Activated effector memory CD4-positive, alpha-beta T cell treated with Interleukin-2 at 50 U/mL for 16 hours (primary cell): ENCODE results near the gene PRF1.
A peak's percentile ranks its signal among the peaks of the same experiment; 100 is the strongest.
"Not testable (repeated sequence)": the region's sequence is repeated elsewhere in the genome, so short reads cannot be mapped to it uniquely, and the experiment has no call there.

Experiments
- DNase-seq: peaks from one replicate; pipeline ENCODE4 v3.0.0-alpha.2; 2020

The PRF1 gene

DNA sequence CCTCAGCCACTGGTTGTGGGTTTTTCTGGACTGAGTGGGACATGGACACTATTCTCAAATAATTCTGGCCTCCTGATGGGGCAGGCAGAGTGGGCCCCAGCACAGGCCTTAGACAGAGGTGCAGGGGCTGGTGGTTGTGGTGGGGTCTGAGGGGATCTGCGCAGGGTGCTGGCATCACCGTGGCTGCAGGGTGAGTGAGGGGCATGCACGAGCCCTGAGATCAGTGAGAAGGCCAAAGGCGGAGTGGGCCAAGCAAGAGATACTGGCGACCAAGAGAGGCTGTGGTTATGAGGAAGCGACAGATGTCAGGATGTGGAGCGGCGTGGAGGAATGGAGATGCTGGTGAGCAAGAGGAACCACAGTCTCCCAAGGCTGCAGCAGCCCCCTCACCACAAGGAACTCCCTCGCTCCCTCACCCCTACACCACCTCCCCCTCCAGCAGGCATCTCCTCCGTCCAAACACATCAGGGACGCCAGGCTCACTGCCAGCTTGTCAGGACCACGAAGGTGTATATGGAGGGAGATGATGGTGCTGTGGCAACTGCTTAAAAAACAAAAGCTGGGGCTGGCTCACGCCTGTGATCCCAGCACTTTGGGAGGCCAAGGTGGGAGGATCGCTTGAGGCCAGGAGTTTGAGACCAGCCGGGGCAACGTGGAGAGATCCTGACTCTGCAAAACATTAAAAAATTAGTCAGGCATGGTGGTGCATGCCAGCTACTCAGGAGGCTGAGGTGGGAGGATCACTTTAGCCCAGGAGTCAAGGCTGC, 9.6 kb downstream of the PRF1 start:
- no peak for DNase-seq

DNA sequence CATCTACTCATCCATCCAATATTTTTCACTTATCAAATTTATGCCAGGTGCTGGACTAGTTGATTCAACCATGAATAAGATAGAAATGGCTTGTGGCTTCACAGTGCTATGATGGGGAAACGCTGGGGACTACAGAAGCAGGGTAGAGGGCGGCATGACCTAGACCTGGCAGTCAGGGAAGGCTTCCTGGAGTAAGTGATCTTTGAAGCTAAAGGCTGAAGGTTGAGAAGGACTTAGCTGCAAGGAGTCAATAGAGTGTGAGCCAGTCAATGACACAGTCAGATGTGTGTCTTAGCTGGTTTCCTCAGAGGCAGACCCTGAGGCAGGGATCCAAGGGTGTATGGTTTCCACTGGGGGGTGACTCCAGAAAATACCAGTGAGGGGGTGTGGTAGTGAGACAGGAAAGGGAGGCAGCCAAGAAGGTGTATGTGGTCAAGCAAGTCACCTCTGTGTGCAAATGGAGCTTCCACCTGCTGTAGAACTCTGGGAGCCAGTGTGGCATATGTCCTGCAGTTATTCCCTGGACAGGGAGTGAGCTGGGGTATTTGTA, 10.3 kb downstream of the PRF1 start:
- DNase-seq = no peak

DNA sequence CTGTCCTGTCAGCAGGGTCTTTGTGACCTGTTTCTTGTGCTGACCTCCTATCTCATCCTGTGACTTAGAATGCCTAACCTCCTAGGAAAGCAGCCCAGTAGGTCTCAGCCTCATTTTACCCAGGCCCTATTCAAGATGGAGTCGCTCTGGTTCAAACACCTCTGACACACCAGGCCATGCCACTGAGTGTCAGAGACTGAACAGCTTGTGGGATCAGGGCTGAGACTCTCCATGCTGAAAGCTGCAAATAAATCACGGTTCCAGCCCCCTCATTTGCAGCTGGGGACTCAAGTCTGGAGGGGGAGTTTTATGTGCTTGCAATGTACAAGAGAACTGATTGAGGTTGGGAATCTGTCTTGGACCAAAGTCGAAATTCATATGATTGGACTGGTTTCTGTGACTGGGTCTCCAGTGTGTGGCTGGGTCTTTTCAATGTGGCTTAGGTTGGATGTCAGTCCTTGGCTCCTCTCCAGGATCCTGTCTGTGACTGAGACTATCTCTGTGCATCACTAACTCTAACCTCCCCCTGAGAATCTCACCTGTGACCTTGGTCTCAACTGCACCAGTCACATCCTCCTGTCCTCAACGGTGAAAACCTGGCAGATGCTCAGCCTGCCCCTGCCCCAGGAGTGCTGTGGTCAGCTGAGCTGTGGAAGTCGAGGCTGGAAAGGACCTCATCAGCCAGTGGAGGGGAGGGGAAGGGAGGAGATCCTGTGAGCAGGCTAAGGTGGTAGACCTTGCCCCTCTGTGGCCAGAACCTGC, 11.7 kb downstream of the PRF1 start:
- DNase-seq = no peak

DNA sequence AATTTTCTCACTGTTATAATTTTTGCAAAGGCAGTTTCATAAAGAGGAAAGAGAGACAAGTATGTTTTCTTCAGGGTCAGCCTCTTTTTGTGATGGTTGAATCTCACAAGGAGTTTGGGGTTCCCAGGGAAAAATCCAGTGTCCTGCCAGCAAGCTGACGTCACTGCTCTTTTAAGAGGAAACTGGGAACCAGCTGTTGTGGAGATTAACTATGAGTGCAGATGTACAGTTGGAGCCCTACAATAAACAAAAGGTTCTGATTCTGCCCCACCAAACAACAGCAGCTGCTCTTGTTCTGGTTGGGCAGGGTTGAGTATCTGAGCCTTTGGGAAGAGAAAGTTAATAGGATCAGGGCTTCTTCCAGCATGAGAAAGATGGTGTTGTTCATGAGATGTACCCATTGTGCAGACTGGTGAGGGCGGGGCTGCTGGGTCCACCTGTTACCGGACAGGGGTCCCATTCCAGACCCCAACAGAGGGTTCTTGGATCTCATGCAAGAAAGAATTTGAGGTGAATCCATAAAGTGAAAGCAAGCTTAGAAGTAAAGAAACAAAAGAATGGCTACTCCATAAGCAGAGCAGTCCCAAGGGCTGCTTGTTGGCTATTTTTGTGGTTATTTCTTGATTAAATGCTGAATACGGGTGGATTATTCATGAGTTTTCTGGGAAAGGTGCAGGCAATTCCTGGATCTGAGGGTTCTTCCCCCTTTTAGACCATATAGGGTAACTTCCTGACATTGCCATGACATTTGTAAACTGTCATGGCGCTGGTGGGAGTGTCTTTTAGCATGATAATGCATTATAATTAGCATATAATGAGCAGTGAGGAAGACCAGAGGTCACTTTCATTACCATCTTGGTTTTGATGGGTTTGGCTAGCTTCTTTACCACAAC, 12.5 kb downstream of the PRF1 start:
- DNase-seq = no peak

DNA sequence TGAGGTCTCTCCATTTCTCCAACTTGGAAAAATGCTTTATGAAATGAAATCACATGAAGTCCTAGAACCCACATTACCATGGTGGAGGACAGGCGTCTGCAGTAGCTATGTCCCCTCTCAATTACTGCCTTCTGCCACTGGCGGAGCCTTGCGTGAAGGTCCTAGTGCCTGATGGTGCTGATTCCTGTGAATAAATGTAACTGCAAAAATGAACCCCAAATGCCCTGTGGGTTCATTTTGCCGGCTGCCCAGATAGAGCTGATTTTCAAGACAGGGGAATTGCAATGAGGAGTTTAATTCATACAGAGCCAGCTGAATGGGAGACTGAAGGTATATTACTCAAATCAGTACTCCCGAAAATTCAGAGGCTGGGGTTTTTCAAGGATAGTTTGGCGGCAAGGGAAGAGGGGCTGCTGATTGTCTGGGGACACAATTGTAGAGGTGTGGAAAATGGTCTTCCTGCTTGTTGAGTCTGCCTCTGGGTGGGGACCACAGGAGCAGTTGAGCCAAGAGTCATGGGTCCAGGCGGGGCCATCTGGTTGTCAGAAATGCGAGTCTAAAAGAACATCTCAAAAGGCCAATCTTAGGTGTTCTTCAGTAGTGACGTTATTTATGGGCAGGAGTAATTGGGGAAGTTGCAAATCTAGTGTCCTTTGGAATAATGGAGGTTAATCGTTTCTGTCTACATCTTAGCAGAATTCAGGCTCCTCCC, 13.5 kb downstream of the PRF1 start:
- no peak for DNase-seq

DNA sequence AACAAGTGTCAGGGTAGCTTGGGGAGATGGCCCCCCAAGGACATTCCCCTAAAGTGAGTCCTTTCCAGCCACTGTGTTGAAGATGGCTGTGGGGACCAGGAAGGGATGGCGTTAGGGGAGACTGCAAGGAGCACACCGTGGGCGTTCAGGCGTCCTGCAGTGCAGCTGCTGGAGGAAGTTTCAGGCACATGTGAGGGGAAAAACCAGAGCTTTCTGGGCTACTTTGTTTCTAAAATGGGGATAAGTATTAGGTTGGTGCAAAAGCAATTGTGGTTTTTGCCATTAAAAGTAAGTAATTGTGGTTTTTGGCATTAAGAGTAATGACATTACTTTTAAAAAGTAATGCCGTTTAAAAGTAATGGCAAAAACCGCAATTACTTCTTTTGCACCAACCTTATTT, 14.3 kb downstream of the PRF1 start:
- DNase-seq = no peak

DNA sequence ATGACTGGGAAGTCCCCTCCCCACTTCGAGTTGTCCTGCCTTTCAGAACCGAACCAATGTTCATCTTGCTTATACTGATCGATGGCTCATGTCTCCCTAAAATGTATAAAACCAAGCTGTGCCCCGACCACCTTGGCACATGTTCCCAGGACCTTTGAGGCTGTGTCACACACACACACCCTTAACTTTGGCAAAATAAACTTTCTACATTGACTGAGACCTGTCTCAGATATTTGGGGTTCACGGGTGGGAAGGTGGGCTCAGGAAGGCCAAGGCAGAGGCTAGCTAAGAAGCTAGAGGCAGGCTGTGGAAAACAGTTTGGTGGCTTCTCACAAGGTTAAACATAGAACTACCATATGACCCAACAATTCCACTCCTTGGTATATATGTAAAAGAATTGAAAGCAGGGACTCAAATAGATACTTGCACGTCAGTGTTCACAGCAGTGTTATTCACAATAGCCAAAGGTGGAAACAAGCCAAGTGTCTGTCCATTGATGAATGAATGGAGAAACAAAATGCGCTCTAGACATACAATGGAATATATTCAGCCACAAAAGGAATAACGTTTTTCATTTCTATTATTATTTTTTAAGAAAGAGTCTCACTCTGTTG, 15.4 kb downstream of the PRF1 start:
- DNase-seq = no peak

DNA sequence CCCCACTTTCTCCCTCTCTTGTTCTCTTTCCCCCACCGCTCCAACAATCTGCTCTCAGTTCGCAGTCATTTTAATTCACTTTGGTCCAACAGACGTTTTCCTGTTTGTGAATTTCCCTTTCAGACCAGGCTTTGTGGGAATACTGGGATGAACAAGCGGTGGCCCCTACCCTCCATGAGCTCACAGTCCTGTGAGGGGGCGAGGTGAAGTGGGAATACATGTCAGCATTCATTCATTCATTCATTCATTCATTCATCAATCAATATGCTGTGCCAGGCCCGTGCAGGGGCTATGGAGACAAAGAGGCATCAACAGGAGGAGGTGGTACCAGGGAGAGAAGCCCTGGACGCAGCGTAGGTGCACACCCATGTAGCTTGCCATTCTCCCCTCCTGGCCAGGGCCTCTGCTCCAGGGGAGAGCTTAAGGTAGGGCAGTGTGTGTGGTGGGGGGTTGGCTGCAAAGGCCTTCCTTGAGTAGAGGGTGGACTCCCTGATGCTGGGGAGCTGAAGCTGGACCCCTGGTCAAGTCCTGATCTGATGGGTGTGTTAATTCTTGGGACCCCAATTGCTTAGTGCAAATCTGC, 16.1 kb downstream of the PRF1 start:
- no peak for DNase-seq

DNA sequence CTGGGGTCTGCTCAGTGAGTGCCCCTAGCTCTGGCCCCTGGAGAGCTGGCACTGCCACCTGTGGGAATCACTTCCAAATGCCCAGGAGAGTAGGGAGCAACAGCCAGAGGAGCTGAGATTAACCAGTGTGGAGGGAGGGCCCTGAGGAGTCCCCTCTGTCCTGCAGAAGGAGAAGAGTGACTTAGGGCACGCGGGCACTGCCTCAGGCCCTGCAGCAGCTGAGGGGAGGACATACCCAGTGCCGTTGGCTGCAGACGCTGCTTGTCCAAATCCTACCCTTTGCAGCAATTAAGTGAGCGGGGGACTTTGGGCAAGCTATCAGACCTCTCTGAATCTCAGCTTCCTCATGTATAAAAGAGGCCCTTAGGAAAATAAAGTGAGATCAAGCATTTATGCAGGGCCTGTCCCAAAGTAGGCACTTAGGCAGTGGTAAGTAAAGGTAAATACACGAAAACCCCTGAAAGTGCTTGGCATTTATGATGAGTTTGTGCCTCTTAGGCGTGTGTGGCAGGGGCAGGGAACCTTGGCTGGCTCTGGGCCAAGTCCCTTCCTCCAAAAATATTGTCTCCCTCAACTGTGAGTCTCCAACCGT, 16.9 kb downstream of the PRF1 start:
- DNase-seq = no peak

DNA sequence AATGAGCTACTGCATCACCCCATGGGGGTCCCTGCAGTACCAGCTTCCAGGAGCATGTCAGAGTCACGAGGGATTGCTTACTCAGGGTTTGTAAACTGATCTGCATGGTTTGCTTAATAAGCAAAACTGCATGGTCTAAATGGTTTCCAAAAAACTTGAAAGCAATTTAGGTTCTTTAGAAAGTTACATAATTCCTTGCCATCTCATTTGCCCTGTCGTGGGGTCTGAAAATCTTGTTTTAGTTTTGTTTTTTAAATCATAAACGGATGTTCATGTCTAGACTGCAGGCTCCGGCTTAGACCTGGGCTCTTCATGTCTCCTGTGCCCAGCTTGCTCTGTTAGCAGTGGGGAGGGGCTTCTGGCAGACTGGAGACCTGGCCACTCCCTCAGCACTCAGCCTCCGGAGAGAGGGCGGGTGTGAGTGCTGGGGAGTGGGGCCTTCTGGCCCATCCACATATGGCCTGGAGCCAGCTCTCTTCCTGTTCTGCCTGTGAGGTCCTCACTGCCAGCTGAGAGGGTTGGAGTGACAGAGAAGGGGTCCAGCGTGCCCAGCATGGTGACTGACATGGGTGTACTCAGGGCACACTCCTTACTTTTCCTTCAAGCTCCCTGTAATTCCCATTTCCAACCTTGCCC, 17.5 kb downstream of the PRF1 start:
- no peak for DNase-seq

DNA sequence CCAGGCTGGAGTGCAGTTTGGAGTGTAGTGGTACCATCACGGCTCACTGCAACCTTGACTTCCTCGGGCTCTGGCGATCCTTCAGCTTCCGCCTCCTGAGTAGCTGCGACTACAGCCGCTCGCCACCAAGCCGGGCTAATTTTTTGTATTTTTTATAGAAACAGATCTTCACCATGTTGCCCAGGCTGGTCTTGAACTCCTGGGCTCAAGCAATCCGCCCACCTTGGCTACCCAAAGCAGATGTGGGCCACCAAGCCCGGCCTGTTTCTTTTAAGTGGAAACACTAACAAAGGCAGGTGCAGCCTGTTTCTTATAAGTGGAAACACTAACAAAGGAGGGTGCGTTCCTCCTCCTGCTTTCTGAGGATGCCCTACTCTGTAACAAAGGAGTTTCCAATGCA, 18.2 kb downstream of the PRF1 start:
- DNase-seq = no peak

DNA sequence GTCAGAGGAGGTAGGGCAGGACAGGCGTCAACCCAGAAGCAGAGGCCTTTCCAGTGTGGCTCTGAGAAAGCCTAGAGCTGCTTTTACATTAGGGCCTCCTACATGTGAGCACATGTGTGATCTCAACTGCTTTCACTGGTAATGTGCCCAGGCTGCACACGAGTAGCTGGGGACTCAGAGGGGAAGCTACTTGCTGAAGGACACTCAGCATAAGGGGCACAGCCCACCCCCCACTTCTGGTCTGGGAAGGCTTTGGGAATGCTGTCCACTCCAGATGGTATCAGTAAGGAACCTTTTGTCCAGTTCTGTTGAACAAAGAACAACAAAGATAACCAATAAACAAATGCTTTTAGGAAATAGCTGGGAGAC, 18.9 kb downstream of the PRF1 start:
- no peak for DNase-seq

DNA sequence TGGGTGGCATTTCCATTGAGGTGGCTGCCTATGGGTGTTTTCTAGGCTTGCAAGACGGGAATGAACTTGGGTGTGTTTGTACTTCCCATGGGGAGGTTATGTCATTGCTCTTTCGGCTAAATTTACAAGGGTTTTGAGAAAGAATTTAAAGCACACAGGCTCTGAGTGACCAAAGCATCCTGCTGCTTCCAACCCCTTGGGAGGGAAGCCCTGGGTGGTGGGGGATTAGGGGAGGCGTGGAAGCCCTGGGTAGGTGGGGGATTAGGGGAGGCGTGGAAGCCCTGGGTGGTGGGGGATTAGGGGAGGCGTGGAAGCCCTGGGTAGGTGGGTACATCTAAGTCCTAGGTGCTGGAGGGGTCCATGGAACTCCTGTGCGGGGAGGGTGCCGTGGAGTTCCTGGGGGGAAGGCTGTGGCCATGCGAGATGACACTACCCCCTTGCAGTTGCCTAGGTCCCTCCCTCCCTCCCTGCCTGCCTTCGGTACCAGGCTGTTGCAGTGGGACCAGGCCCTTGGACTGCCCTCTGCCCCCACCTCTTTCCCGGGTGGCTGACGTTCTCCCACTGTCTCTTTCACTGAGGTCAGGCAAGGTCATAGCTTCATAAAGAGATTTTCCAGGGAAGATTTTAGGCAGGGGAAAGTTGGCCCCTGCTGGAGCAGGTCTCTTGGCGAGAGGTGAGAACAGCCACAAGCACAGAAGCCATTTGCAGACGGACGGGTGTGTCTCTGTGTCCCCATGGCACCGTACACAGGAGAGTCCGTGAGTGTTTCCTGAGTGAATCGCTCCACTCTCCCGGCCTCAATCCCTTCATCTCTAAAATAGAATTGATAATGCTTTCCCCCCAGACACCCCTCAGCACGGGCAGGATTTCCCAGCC, 19.5 kb downstream of the PRF1 start:
- no peak for DNase-seq

DNA sequence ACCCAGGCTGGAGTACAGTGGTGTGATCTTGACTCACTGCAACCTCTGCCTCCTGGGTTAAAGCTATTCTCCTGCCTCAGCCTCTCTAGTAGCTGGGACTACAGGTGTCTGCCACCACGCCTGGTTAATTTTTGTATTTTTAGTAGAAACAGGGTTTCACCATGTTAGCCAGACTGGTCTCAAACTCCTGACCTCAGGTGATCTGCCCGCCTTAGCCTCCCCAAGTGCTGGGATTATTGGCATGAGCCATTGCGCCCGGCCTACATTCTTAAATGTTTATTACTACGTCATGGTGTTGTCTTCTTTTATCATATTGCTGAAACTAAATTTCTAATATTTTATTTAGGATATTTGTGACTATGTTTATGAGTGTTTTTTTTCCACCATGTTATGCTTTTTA, 21.4 kb downstream of the PRF1 start:
- DNase-seq = not testable (repeated sequence)

DNA sequence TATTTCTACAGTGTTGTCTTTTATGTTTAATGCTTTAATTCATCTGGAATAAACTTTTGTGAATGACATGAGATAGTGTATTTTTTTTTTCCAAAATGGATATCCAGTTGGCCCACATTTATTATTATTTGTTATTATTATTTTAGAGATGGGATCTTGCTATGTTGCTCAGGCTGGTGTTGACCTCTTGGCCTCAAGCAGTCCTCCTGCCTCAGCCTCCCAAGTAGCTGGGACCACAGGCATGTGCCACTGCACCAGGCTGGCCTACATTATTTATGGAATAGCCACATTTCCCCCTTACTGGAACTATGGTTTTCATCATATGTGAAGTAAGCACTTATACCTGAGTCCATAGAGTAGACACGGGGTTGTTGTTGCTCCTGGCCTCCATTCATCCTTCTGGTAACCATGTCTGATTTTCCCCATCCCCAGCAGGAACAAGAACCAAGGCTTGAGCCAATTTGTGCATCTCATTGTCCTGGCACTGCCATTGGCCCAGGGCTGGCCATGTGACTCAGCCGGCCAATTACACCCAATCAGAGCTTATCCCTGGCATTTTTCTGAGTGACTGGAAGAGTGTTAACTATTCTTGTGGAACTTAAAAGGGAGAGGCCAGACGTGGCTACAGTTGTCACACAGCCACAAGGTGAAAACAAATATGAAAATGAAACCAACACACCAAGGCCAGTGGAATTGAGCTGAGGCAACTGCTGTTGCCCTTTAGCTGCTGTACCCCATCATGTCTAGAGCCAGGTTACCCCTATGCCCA, 23.1 kb downstream of the PRF1 start:
- no peak for DNase-seq

DNA sequence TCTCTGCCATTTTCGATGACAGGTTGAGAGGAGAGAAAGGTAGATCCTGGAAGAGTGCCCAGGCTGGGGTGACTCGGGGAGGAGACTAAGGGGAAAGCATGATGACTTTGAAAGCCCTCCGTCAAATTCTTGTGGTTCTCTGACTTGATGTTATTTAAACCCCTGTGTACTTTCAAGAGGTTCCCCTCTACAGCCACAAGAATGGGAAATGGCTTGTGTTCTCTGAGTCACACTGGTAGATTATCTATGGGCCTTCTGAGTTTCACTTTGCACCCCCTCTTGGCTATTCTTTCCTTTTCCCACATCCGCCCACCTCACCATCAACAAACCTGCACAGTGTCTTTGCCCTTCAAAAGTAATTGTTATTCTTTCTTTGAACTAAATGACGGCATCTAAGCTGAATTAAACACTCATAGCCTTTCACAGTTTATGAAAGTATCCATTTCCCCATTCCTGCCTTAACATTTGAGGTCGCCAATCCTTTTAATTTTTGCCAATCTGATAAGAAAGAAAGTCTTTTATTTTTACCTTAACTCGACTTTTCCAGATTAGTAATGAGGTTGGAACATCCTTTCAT, 24.1 kb downstream of the PRF1 start:
- DNase-seq = peak; percentile 36

DNA sequence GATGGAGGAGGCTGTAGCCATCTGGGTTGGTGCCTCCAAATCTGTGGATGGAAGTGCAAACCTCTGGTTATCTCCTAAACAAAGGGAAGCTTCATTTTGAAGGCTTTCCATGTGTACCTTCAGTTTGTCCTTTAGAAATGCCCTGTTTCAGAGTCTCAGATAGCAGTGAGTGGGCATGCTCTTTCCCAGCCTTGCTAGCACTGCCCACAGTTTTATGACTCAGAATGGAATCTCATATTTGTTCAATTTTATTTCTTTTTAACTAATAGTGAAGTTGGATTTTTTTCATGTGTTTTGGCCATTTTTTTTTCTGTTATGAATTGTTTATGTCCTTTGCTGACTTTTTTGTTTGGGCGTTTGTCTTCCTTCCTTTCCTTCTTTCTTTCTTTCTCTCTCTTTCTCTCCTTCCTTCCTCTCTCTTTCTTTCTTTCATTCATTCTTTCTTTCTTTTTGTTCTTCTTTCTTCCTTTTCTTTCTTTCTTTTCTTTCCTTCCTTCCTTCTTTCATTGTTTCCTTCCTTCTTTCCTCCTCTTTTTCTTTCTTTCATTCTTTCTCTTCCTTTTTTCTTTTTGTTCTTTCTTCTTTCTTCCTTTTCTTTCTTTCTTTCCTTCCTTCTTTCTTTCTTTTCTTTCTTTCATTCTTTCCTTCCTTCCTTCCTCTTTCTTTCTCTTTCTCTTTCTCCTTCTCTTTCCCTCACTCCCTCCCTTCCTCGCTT, 25.6 kb downstream of the PRF1 start:
- no peak for DNase-seq
